HEK293T (cell line): ENCODE data around the gene TBX3.
"Not testable (repeated sequence)": the region's sequence is repeated elsewhere in the genome, so short reads cannot be mapped to it uniquely, and the experiment has no call there.

Source experiments
- ARNT ChIP-seq: fragments of 450-650 bp; IDR thresholded peaks from 2 replicates; pipeline ENCODE4 v1.6.1; 2017; ENCODE audit warnings: mild to moderate bottlenecking
- BHLHE40 ChIP-seq: fragments of 450-650 bp; IDR thresholded peaks from 2 replicates; pipeline ENCODE4 v1.6.1; 2016; ENCODE audit warnings: mild to moderate bottlenecking, moderate library complexity, borderline replicate concordance
- CTBP1 ChIP-seq: fragments of 450-650 bp; IDR thresholded peaks from 2 replicates; pipeline ENCODE4 v1.6.1; 2016; ENCODE audit warnings: borderline replicate concordance
- ELF4 ChIP-seq: fragments of 450-650 bp; IDR thresholded peaks from 2 replicates; pipeline ENCODE4 v1.6.1; 2017; ENCODE audit warnings: antibody characterized with exemption
- FOXA1 ChIP-seq: fragments of 450-650 bp; IDR thresholded peaks from 2 replicates; pipeline ENCODE4 v1.6.1; 2016; ENCODE audit warnings: mild to moderate bottlenecking
- FOXK2 ChIP-seq: fragments of 450-650 bp; IDR thresholded peaks from 2 replicates; pipeline ENCODE4 v1.6.1; 2016; ENCODE audit warnings: mild to moderate bottlenecking
- FOXM1 ChIP-seq: fragments of 450-650 bp; IDR thresholded peaks from 2 replicates; pipeline ENCODE4 v1.6.1; 2017; ENCODE audit warnings: mild to moderate bottlenecking, borderline replicate concordance
- HDGF ChIP-seq: fragments of 450-650 bp; IDR thresholded peaks from 2 replicates; pipeline ENCODE4 v1.6.1; 2017; ENCODE audit warnings: antibody characterized with exemption, borderline replicate concordance
- L3MBTL2 ChIP-seq: fragments of 450-650 bp; conservative IDR thresholded peaks from 2 replicates; pipeline ENCODE4 v1.6.1; 2016; ENCODE audit warnings: mild to moderate bottlenecking
- LEF1 ChIP-seq: fragments of 450-650 bp; IDR thresholded peaks from 2 replicates; pipeline ENCODE4 v1.6.1; 2017; ENCODE audit warnings: mild to moderate bottlenecking, borderline replicate concordance
- NFRKB ChIP-seq: fragments of 450-650 bp; IDR thresholded peaks from 2 replicates; pipeline ENCODE4 v1.6.1; 2016; ENCODE audit warnings: mild to moderate bottlenecking, moderate library complexity
- SP1 ChIP-seq: fragments of 450-650 bp; IDR thresholded peaks from 2 replicates; pipeline ENCODE4 v1.6.1; 2017
- TARDBP ChIP-seq: fragments of 450-650 bp; IDR thresholded peaks from 2 replicates; pipeline ENCODE4 v1.6.1; 2016

DNA sequence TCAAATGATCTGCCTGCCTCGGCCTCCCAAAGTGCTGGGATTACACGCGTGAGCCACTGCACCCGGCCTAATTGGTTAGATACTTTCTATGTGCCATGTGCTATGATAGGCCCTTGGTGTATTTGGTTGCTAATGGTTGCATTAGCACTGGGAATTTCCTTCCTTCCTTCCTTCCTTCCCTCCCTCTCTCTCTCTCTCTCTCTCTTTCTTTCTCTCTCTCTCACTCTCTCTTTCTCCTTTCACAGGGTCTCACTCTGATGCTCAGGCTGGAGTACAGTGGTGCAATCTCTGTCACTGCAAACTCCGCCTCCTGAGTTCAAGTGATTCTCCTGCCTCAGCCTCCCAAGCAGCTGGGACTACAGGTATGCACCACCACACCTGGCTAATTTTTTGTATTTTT lies 38.2 kb upstream of the TBX3 start:
- not testable (repeated sequence) for TF ChIP-seq FOXM1, CTBP1, NFRKB, ELF4, SP1, FOXK2, TARDBP, HDGF, FOXA1, LEF1, L3MBTL2, BHLHE40, ARNT
